Heart right ventricle (tissue), 16 donors: ENCODE results near the gene ACYP2. TPM values are rescaled to one million over a fixed set of nuclear protein-coding genes. Genes with fewer than 3 reads are reported as not detected.
A peak's percentile ranks its signal among the peaks of the same experiment; 100 is the strongest.

ENCODE experiments used
- ATAC-seq, 8 donors: fragments of 200-7000 bp; cut with Tn5 transposase; one replicate each; pipeline ENCODE4 v1.9.1; 2020; ENCODE audit warnings: mild to moderate bottlenecking in 8 of 8, moderate library complexity in 8 of 8, moderate number of reproducible peaks in 1 of 8
- DNase-seq, 2 donors: peaks; one replicate each; pipeline ENCODE4 v3.0.0-alpha.2; 2020
- H3K27ac ChIP-seq, 10 donors: fragments of 200-600 bp; sonication (generic) in 2 of 10; one replicate each; pipeline versions ENCODE4 v1.5.0 to v1.8.0; 2020 to 2022; ENCODE audit warnings: mild to moderate bottlenecking in 3 of 10
- H3K27me3 ChIP-seq, 7 donors: fragments of 200-600 bp; one replicate each; pipeline ENCODE4 v1.8.0; 2021 to 2022; ENCODE audit warnings: mild to moderate bottlenecking in 2 of 7
- H3K36me3 ChIP-seq, 9 donors: fragments of 200-600 bp; sonication (generic) in 1 of 9; one replicate each; pipeline versions ENCODE4 v1.5.0 to v1.8.0; 2020 to 2022; ENCODE audit warnings: mild to moderate bottlenecking in 2 of 9
- H3K4me1 ChIP-seq, 9 donors: fragments of 200-600 bp; sonication (generic) in 1 of 9; one replicate each; pipeline versions ENCODE4 v1.5.0 to v1.8.0; 2020 to 2022; ENCODE audit warnings: mild to moderate bottlenecking in 4 of 9
- H3K4me3 ChIP-seq, 10 donors: fragments of 200-600 bp; sonication (generic) in 2 of 10; one replicate each; pipeline versions ENCODE4 v1.5.0 to v1.8.0; 2020 to 2022; ENCODE audit warnings: mild to moderate bottlenecking in 7 of 10, moderate library complexity in 2 of 10
- H3K9me3 ChIP-seq, 11 donors: fragments of 200-600 bp in 10 of 11; sonication (generic) in 2 of 11; one replicate each; pipeline versions ENCODE4 v1.5.0 to v1.8.0; 2013 to 2022; ENCODE audit warnings: mild to moderate bottlenecking in 2 of 11, control low read depth in 1 of 11, moderate library complexity in 1 of 11
- CTCF ChIP-seq, 9 donors: fragments of 200-600 bp; sonication (generic) in 2 of 9; IDR thresholded peaks; one replicate each; pipeline versions ENCODE4 v1.5.0 to v1.8.0; 2021 to 2022; ENCODE audit warnings: antibody characterized with exemption in 9 of 9, mild to moderate bottlenecking in 5 of 9, moderate library complexity in 1 of 9
- WGBS, 2 donors: extraction: QIAGEN DNeasy Blood & Tissue Kit; methylation state at CpG; one replicate each; pipeline ENCODE4 v1.1.7; 2013; ENCODE audit warnings: inconsistent platforms in 1 of 2; 5-methylcytosine and 5-hydroxymethylcytosine counted together
- intact Hi-C, 10 donors: fragments of 100-400 bp; cut with DNase I; formaldehyde crosslinking; loops; one replicate each; pipeline versions ENCODE4 v1.11.1 to v1.14.2; 2022
- polyA plus RNA-seq, 2 donors: library from polyadenylated mRNA; stranded (reverse); fragments of 200-250 nt; gene quantifications; one replicate each; pipeline ENCODE4 v1.2.3, GENCODE V29; 2013
- total RNA-seq, 10 donors: library from RNA; stranded (reverse); fragmentation: NEBNext Ultra II Directional in 3 of 10; extraction: Animal tissue kit (Norgen Biotek cat#: 25700) in 3 of 10; gene quantifications; one replicate each; pipeline versions ENCODE4 v1.2.1 to v1.2.4, GENCODE V29; 2021 to 2023
- donor health status: Arrhythmogenic right ventricular cardiomyopathy.
- donor health status: ischemic (EF 13 %, LVEDD 7.1; RV severe dilation, severe dysfunction).
- donor health status: healthy with polysubstance abuse.
- donor health status: DM: no; HTN: yes; CAD: no.
- donor health status: DM: no; HTN: no; CAD: no.
- donor health status: ischemic (EF 25% LVEDD 6.9; RV normal size, moderate dysfunction).
- donor health status: ischemic (EF 25% LVEDD 5.7; RV mildly dilated, moderate dysfunction).
- donor health status: healthy.
- donor health status: DM: yes; HTN: yes; CAD: no.
- donor health status: Ischemic cardiomyopathy.
- donor health status: ischemic (EF 35%, LVEDD 5.7; RV mildly dilated, moderate dysfunction).
- donor health status: nonischemic (EF 11% LVEDD 7.7; RV severe dilation, severe dysfunction).
- donor health status: DM: yes; HTN: yes; CAD: no.
- donor health status: PGD.
- donor health status: ischemic (EF 29% LVEDD 5.4; RV normal size, mild dysfunction).
- donor health status: nonischemic (EF 23%, LVEDD 6.1; RV moderate dilation, normal function).

Gene ACYP2
- total and polyA plus RNA-seq, 12 donors, result 45.7 to 87.1 (median 74.3) TPM

GRCh38 chr2:54084600-54084999 lies 30.8 kb upstream of the ACYP2 start:
- Histone ChIP-seq H3K4me3 (no peak overlapping the region), H3K4me1 (peaks cover 0 to 13% (median 0%) of the 10 kb centered on the region in 9 donors), H3K36me3 (peaks cover 0 to 10% (median 0%) of the 10 kb centered on the region in 9 donors), H3K27me3 (no peaks in the 10 kb centered on the region), H3K27ac (no peak overlapping the region), H3K9me3 (no peaks in the 10 kb centered on the region)
- ATAC-seq (peak in 6 of 8 donors; percentile 44 to 64 (median 56)), DNase-seq (no peak)
- peak in 7 of 9 donors; percentile 10 to 50 (median 29) for TF ChIP-seq CTCF (IDR thresholded peaks at IDR 0.05)
- intact Hi-C loops, result loop anchor here in 2 of 10 donors (10.0 kb wide), 2 partner anchors 110 to 120 kb away; partner anchors contain the start of gene PSME4 (in 1 of the 2)
- 61 to 62% methylated on average over 3 of the region's 3 CpGs for WGBS, 2 donors

GRCh38 chr2:54085069-54085468 lies 30.3 kb upstream of the ACYP2 start:
- WGBS, 2 donors, result 79 to 84% methylated on average over 10 of the region's 10 CpGs
- intact Hi-C loops, result loop anchor here in 2 of 10 donors (10.0 kb wide), 2 partner anchors 110 to 120 kb away; partner anchors contain the start of gene PSME4 (in 1 of the 2)
- DNase-seq (no peak), ATAC-seq (peak in 2 of 8 donors; percentile 36 to 41)
- H3K27me3 ChIP-seq, result no peaks in the 10 kb centered on the region
- peaks cover 0 to 7% (median 0%) of the 10 kb centered on the region in 9 donors for H3K36me3 ChIP-seq
- H3K4me3 ChIP-seq, result no peak overlapping the region
- H3K4me1 ChIP-seq, result peaks cover 0 to 13% (median 0%) of the 10 kb centered on the region in 9 donors
- no peak overlapping the region for H3K27ac ChIP-seq
- no peak for TF ChIP-seq CTCF (IDR thresholded peaks at IDR 0.05)
- no peaks in the 10 kb centered on the region for H3K9me3 ChIP-seq

GRCh38 chr2:54086157-54086556 lies 29.3 kb upstream of the ACYP2 start:
- Histone ChIP-seq H3K27me3 (no peaks in the 10 kb centered on the region), H3K36me3 (no peaks in the 10 kb centered on the region), H3K4me1 (peaks cover 0 to 18% (median 0%) of the 10 kb centered on the region in 9 donors), H3K4me3 (no peak overlapping the region), H3K9me3 (no peaks in the 10 kb centered on the region), H3K27ac (no peak overlapping the region)
- no peak for TF ChIP-seq CTCF (IDR thresholded peaks at IDR 0.05)
- WGBS, 2 donors, result 94 to 96% methylated on average over 2 of the region's 2 CpGs
- DNase-seq, result no peak
- no peak for ATAC-seq
- intact Hi-C loops, result loop anchor here in 2 of 10 donors (10.0 kb wide), 2 partner anchors 111 to 121 kb away; partner anchors contain the start of gene PSME4 (in 1 of the 2)

- ATAC-seq (peak in 7 of 8 donors; percentile 12 to 61 (median 43)), DNase-seq (no peak)
- WGBS, 2 donors, result 76 to 86% methylated on average over 5 of the region's 5 CpGs
Measured at GRCh38 chr2:54088191-54088634, 27.2 kb upstream of the ACYP2 start.

More at GRCh38 chr2:54088191-54088634, 27.2 kb upstream of the ACYP2 start:
- no peaks in the 10 kb centered on the region for H3K9me3 ChIP-seq
- H3K4me1 ChIP-seq, result peaks cover 0 to 18% (median 0%) of the 10 kb centered on the region in 9 donors
- intact Hi-C loops, result loop anchor here in 2 of 10 donors (10.0 kb wide), 2 partner anchors 113 to 123 kb away; partner anchors contain the start of gene PSME4 (in 1 of the 2)
- no peaks in the 10 kb centered on the region for H3K27me3 ChIP-seq
- H3K36me3 ChIP-seq, result no peaks in the 10 kb centered on the region
- no peak overlapping the region for H3K4me3 ChIP-seq
- H3K27ac ChIP-seq, result no peak overlapping the region
- no peak for TF ChIP-seq CTCF (IDR thresholded peaks at IDR 0.05)
